ENCODE results near the gene ARPC3.
"Not testable (repeated sequence)": the region's sequence is repeated elsewhere in the genome, so short reads cannot be mapped to it uniquely, and the experiment has no call there.

ARPC3 gene

DNA sequence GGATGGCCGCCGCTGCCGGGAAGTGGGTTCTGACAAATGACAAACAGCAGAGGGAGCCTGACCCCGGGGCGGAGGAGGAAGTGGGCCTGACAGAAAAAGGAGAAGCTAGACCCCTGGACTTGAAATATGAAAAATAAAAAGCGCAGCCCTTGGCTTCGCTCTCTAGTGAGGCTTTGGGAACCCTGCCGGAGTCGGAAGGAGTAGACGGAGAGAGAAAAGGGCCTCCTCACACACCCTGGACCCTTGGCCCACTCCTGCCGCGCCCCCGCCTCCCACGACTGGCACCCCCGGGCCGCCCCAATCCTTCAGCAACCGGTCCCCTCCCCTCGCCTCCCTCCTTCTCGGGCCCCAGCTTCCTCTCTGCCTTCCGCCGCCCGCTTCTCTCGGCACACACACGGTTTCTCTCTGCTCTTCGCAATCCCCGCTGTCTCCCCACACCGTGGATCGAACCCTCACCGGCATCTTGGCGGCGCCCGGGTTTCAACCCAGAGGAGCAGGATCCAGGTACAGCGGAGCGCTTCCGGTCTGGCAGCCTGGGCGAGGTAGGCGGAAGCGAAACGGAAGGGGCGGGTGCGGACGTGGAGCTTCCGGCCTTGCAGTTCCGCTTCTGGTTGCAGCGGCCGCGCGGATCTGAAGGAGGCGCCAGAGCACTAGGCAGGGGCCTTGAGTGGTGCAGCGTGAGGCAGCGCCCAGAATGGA lies at the start of gene ARPC3:
Gene ARPC3, minus strand, starts transcription at position 539 of the 699 bp plus-strand sequence. Its CDS starts 77 bp downstream, at position 462.
- peak; percentile 86 for DNase-seq (ENCODE audit: low spot score)
- TF ChIP-seq, protein P1, sequence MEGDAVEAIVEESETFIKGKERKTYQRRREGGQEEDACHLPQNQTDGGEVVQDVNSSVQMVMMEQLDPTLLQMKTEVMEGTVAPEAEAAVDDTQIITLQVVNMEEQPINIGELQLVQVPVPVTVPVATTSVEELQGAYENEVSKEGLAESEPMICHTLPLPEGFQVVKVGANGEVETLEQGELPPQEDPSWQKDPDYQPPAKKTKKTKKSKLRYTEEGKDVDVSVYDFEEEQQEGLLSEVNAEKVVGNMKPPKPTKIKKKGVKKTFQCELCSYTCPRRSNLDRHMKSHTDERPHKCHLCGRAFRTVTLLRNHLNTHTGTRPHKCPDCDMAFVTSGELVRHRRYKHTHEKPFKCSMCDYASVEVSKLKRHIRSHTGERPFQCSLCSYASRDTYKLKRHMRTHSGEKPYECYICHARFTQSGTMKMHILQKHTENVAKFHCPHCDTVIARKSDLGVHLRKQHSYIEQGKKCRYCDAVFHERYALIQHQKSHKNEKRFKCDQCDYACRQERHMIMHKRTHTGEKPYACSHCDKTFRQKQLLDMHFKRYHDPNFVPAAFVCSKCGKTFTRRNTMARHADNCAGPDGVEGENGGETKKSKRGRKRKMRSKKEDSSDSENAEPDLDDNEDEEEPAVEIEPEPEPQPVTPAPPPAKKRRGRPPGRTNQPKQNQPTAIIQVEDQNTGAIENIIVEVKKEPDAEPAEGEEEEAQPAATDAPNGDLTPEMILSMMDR (IDR thresholded peaks at IDR 0.05; ENCODE audit: extremely low read depth, missing control alignments): peak; percentile 99

DNA sequence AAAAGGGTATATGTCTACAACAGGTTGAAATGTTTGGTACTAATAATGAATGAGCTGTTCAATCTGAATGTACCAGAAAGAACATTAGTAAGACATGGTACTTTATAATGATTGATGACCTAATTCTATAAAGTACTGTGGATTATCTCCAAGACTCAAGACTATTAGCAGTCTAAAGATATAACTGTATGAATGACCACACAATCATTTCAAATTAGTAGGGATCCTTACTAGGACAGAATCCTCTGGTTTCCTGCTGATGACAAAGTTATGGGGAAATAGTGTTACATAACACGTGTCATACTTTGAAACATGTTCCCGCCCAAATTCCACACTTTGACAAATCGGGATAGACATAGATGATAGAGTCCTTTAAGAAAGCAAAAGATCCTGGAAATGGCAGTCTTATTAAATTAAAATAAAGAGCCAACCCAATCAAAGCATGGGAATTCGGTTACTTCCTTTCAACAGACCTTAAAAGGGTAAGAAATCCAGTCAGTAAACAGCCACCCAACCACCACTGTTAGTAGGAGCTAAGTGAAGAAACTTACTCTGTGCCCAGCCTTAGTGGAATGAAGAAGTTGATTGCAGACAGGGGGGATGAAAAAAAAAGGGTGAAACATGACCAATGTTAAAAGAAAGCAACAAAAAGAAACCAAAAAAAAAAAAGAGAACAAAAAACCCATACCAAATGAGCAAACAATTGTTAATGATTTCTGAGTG lies 49.0 kb upstream of the ARPC3 start:
- TF ChIP-seq, protein P1 (IDR thresholded peaks at IDR 0.05; ENCODE audit: extremely low read depth, missing control alignments): no peak
- no peak for DNase-seq (ENCODE audit: low spot score)

GRCh38 chr12:110475426-110475825 lies 25.3 kb upstream of the ARPC3 start:
- DNase-seq (ENCODE audit: low spot score): no peak
- TF ChIP-seq, protein P1 (IDR thresholded peaks at IDR 0.05; ENCODE audit: extremely low read depth, missing control alignments): no peak

DNA sequence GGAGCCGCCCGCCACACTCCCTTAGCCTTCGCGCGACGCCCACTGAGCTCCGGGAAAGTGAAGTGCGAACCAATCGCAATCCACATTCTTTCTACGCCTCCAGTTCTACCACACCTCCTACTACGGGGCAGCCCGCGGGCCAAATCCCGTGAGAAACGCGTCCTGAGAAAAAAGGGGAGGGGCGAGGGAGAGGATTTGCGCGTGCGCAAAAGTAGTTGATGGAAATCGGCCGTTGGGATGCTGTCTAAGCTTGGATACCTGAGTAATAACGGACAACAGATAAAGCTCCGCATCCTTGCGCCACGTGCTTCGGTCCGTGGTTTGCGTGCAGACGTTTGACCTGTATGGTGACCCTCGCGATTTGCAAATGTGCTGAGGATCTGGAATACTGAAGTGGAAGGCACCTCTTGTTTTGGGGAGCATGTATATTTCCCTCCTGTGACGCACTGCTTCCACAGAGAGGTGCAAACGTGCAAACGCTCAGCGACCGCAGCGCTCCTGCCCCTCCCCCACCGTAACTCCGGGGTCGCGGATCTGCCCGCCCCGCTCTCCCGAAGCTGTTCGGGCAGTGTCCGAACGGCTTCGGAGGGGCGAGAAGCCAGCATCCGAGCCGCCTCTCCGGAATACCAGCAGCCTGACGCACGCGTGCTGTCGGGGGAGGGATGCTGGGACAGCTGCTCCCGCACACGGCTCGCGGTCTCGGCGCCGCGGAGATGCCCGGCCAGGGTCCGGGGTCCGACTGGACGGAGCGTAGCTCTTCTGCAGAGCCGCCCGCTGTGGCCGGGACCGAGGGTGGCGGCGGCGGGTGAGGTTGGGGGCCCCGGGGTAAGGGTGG lies 18.3 kb upstream of the ARPC3 start, which contains the start of the genes FAM216A and GPN3:
Gene FAM216A, plus strand, starts transcription at position 632 of the 835 bp plus-strand sequence. Its CDS starts 31 bp downstream, at position 663.
Gene GPN3, minus strand, starts transcription at position 44 of the 835 bp plus-strand sequence. CDS start 54 bp downstream, outside the sequence.
- TF ChIP-seq, protein P1 (IDR thresholded peaks at IDR 0.05; ENCODE audit: extremely low read depth, missing control alignments): no peak
- peak; percentile 95 for DNase-seq (ENCODE audit: low spot score)

DNA sequence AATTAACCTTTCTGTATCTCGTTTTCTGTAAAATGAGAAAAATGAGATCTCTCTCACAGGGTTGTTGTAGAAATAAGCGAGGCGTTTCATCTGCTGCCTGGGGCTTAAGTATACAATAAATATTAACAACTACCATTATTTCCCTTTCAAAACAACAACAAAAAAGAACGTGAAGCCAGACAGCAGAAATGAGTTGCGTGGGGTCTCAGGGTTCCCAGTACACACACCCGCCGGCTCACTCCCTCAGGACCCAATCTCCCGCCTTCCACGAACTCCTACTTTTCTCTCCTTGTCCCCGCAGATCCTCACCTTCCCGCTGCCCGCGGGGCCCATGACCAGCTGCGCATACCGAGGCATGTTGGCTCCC lies 17.7 kb upstream of the ARPC3 start:
- no peak for DNase-seq (ENCODE audit: low spot score)
- TF ChIP-seq, protein P1 (IDR thresholded peaks at IDR 0.05; ENCODE audit: extremely low read depth, missing control alignments): no peak

DNA sequence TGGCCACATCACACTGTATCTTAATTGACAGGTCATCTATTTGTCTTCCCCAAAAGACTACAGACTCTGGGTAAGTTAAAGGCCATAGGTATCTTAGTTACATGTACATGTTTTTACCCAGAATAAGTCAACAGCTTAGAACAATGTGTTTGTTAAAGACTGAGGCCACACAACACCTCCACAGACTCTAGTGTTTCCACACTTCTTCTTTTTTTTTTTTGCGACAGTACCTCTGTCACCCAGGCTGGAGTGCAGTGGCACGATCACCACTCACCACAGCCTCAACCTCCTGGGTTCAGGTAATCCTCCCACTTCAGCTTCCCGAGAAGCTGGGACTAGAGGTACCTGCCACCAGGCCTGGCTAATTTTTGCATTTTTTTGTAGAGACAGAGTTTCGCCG lies 16.7 kb upstream of the ARPC3 start:
- TF ChIP-seq, protein P1 (IDR thresholded peaks at IDR 0.05; ENCODE audit: extremely low read depth, missing control alignments): no peak
- no peak for DNase-seq (ENCODE audit: low spot score)

- not testable (repeated sequence) for DNase-seq (ENCODE audit: low spot score)
These were observed 15.6 kb upstream of the ARPC3 start for GRCh38 chr12:110465765-110466164.
